22Rv1 (cell line): ENCODE results near the gene NOL3.

ENCODE experiments used
- CTCF ChIP-seq: fragments of 450-650 bp; IDR thresholded peaks from 2 replicates; pipeline ENCODE4 v1.5.1; 2017; ENCODE audit warnings: mild to moderate bottlenecking
- ZFX ChIP-seq: fragments of 450-650 bp; IDR thresholded peaks from 2 replicates; pipeline ENCODE4 v1.6.1; 2017; ENCODE audit warnings: antibody characterized with exemption, borderline replicate concordance

- TF ChIP-seq CTCF (no peak), ZFX (no peak)
Measured at GRCh38 chr16:67137605-67138004, 32.7 kb upstream of the NOL3 start.
